Naive thymus-derived CD4-positive, alpha-beta T cell (primary cell): ENCODE measurements around the gene EFCAB14. TPM values are rescaled to one million over a fixed set of nuclear protein-coding genes. Genes with fewer than 3 reads are reported as not detected.
"Not testable (repeated sequence)": the region's sequence is repeated elsewhere in the genome, so short reads cannot be mapped to it uniquely, and the experiment has no call there.

Source experiments
- ATAC-seq: fragments of 150-1000 bp; cut with Tn5 transposase; 2 replicates; pipeline ENCODE4 v1.10.0; 2021; ENCODE audit warnings: mild to moderate bottlenecking, moderate library complexity
- CTCF ChIA-PET: fragments of 350-600 bp; sonication (Branson Sonifier 250); formaldehyde crosslinking; loops from one replicate; lab custom pipeline; 2021; ENCODE audit warnings: antibody characterized with exemption; lab: Charles Lee
- POLR2A ChIA-PET: fragments of 350-600 bp; sonication (Branson Sonifier 250); formaldehyde crosslinking; loops from one replicate; lab custom pipeline; 2021; ENCODE audit warnings: antibody characterized with exemption, inconsistent platforms; lab: Charles Lee
- DNase-seq, 9 donors: peaks; one replicate each; pipeline versions ENCODE4 v3.0.0 to v3.0.0-alpha.2; 2020 to 2022; ENCODE audit warnings: mixed read lengths in 1 of 9
- H3K27ac ChIP-seq: one replicate; pipeline ENCODE4 v1.7.0; 2013; ENCODE audit warnings: mild to moderate bottlenecking, low read depth, low read length, moderate library complexity
- H3K27me3 ChIP-seq, 2 donors: one replicate each; pipeline ENCODE4 v1.7.0; 2013; ENCODE audit warnings: low read length in 2 of 2, mild to moderate bottlenecking in 2 of 2, moderate library complexity in 2 of 2; ENCODE audit not compliant: control insufficient read depth in 2 of 2, insufficient read depth in 2 of 2
- H3K36me3 ChIP-seq, 3 experiments: 1 replicate in 2 of 3; 2 replicates in 1 of 3; pipeline ENCODE4 v1.7.0; 2013; ENCODE audit warnings: low read length in 3 of 3, mild to moderate bottlenecking in 3 of 3, moderate library complexity in 1 of 3; ENCODE audit not compliant: insufficient read depth in 3 of 3, control insufficient read depth in 2 of 3
- H3K4me1 ChIP-seq, 2 donors: one replicate each; pipeline ENCODE4 v1.7.0; 2013; ENCODE audit warnings: low read length in 2 of 2, mild to moderate bottlenecking in 2 of 2, moderate library complexity in 1 of 2; ENCODE audit not compliant: control insufficient read depth in 2 of 2, insufficient read depth in 2 of 2
- H3K4me3 ChIP-seq: 2 replicates; pipeline ENCODE4 v1.7.0; 2013; ENCODE audit warnings: mild to moderate bottlenecking, low read length
- H3K9me3 ChIP-seq, 3 experiments: 1 replicate in 2 of 3; 2 replicates in 1 of 3; pipeline ENCODE4 v1.7.0; 2013; ENCODE audit warnings: low read length in 3 of 3; ENCODE audit not compliant: control insufficient read depth in 2 of 3
- H3K27ac Mint-ChIP-seq, 9 donors: one replicate each; pipeline ENCODE4 v1.8.0; 2020 to 2022; ENCODE audit warnings: mixed read lengths in 9 of 9, mild to moderate bottlenecking in 8 of 9, moderate library complexity in 5 of 9, inconsistent platforms in 2 of 9
- H3K27me3 Mint-ChIP-seq, 5 donors: one replicate each; pipeline ENCODE4 v1.8.0; 2021 to 2022; ENCODE audit warnings: mixed read lengths in 5 of 5, mild to moderate bottlenecking in 1 of 5
- H3K36me3 Mint-ChIP-seq, 5 donors: one replicate each; pipeline ENCODE4 v1.8.0; 2020 to 2022; ENCODE audit warnings: mixed read lengths in 5 of 5, mild to moderate bottlenecking in 3 of 5, inconsistent platforms in 1 of 5
- H3K4me1 Mint-ChIP-seq, 7 donors: one replicate each; pipeline ENCODE4 v1.8.0; 2020 to 2022; ENCODE audit warnings: mixed read lengths in 7 of 7, mild to moderate bottlenecking in 3 of 7, inconsistent platforms in 1 of 7
- H3K4me3 Mint-ChIP-seq, 10 donors: one replicate each; pipeline ENCODE4 v1.8.0; 2020 to 2022; ENCODE audit warnings: mild to moderate bottlenecking in 10 of 10, mixed read lengths in 10 of 10, moderate library complexity in 6 of 10, inconsistent platforms in 2 of 10
- H3K9me3 Mint-ChIP-seq, 11 donors: one replicate each; pipeline ENCODE4 v1.8.0; 2020 to 2022; ENCODE audit warnings: mixed read lengths in 11 of 11, mild to moderate bottlenecking in 4 of 11, inconsistent platforms in 1 of 11, moderate library complexity in 1 of 11
- intact Hi-C, 2 donors: fragments of 100-400 bp; cut with micrococcal nuclease; formaldehyde crosslinking; loops; one replicate each; pipeline ENCODE4 v1.15.1; 2023
- polyA plus RNA-seq, 2 donors: library from polyadenylated mRNA; unstranded; fragments of 300-500 nt; fragmentation: Illumina TruSeq; gene quantifications; one replicate each; pipeline ENCODE4 v1.2.3, GENCODE V29; 2021
- total RNA-seq, 6 experiments: library from RNA in 5 of 6; stranded (reverse) in 5 of 6; gene quantifications; 1 replicate in 5 of 6; 2 replicates in 1 of 6; pipeline ENCODE4 v1.2.3 and lab custom pipeline; 2021 to 2026

The EFCAB14 gene
- total and polyA plus RNA-seq, 7 experiments from 2014 or later, result 64.5 to 130 (median 91.2) TPM

GRCh38 chr1:46757956-46758528 is 39.1 kb upstream of the EFCAB14 start:
- H3K9me3 Mint-ChIP-seq, result peaks cover 0 to 17% (median 0%) of the 10 kb centered on the region in 11 donors
- no peak overlapping the region for H3K27ac ChIP-seq
- peaks cover 0 to 3% (median 0%) of the 10 kb centered on the region in 5 donors for H3K36me3 Mint-ChIP-seq
- peaks cover 0 to 3% (median 0%) of the 10 kb centered on the region in 7 donors for H3K4me1 Mint-ChIP-seq
- ATAC-seq, result no peak
- peaks cover 38 to 66% (median 50%) of the 10 kb centered on the region in 5 donors for H3K27me3 Mint-ChIP-seq
- H3K27ac Mint-ChIP-seq, result no peak overlapping the region
- CTCF ChIA-PET, result no interaction called here
- intact Hi-C loops, result no loop called here
- H3K4me3 Mint-ChIP-seq, result no peak overlapping the region
- H3K36me3 ChIP-seq, result no peaks in the 10 kb centered on the region
- H3K9me3 ChIP-seq, result no peaks in the 10 kb centered on the region
- no peaks in the 10 kb centered on the region for H3K4me1 ChIP-seq
- POLR2A ChIA-PET, result no interaction called here
- no peak for DNase-seq
- no peak overlapping the region for H3K4me3 ChIP-seq
- H3K27me3 ChIP-seq, result no peaks in the 10 kb centered on the region

DNA sequence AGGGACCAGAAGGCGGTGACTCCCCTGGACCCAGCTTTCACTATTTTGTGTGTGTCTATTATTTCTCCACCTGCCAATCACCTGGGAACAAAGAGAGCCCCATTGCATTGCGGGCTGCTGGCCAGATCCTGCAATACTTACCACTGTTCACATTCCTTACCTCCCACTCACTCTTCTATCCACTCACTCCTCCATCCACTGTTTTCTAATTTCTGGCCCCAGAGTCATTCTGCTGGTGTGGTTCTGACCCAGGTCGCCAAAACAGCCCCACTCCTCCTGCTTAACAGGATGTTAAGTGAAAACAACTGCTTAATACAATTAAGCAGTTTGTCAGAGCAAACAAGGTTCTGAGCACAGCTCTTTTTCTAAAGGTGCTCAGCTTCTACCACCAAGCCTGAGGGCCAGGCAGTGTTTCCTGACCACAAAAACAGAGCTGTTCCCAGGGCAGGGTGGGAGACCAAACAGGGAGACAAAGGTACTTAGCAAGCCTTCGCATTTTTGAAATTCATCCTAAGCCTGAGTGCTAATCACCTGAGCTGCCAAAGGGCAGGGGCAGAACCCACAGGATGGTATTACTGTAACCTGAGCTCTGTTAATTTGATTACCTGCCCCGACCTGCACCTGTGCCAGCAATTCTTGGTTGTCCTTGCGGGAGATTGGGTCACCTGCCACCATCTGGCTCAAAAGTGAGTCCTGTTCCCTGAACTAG is 38.5 kb upstream of the EFCAB14 start:
- Mint-ChIP-seq H3K27ac (no peak overlapping the region), H3K27me3 (peaks cover 39 to 63% (median 51%) of the 10 kb centered on the region in 5 donors), H3K4me1 (peaks cover 0 to 3% (median 0%) of the 10 kb centered on the region in 7 donors), H3K36me3 (peaks cover 0 to 3% (median 0%) of the 10 kb centered on the region in 5 donors), H3K4me3 (no peak overlapping the region), H3K9me3 (peaks cover 0 to 12% (median 0%) of the 10 kb centered on the region in 11 donors)
- Histone ChIP-seq H3K9me3 (no peaks in the 10 kb centered on the region), H3K36me3 (no peaks in the 10 kb centered on the region), H3K27ac (no peak overlapping the region), H3K4me3 (no peak overlapping the region), H3K4me1 (no peaks in the 10 kb centered on the region), H3K27me3 (no peaks in the 10 kb centered on the region)
- DNase-seq, result no peak
- ChIA-PET CTCF (no interaction called here), POLR2A (no interaction called here)
- intact Hi-C loops, result no loop called here
- no peak for ATAC-seq

GRCh38 chr1:46755121-46755520 is 36.2 kb upstream of the EFCAB14 start:
- intact Hi-C loops, result no loop called here
- Mint-ChIP-seq H3K27ac (no peak overlapping the region), H3K4me1 (peaks cover 0 to 1% (median 0%) of the 10 kb centered on the region in 7 donors), H3K9me3 (no peaks in the 10 kb centered on the region), H3K27me3 (peaks cover 34 to 63% (median 50%) of the 10 kb centered on the region in 5 donors), H3K36me3 (no peaks in the 10 kb centered on the region), H3K4me3 (no peak overlapping the region)
- ATAC-seq (no peak), DNase-seq (no peak)
- CTCF ChIA-PET, result interaction anchor here (0.7 kb wide), 1 partner anchor 80 kb away, joined by 5 read pairs; no protein-coding TSS in a partner anchor
- no peaks in the 10 kb centered on the region for H3K36me3 ChIP-seq
- H3K9me3 ChIP-seq, result no peaks in the 10 kb centered on the region
- H3K27me3 ChIP-seq, result no peaks in the 10 kb centered on the region
- no peaks in the 10 kb centered on the region for H3K4me1 ChIP-seq
- POLR2A ChIA-PET, result no interaction called here
- no peak overlapping the region for H3K27ac ChIP-seq
- no peak overlapping the region for H3K4me3 ChIP-seq

GRCh38 chr1:46754707-46755106 is 35.8 kb upstream of the EFCAB14 start:
- DNase-seq, H3K4me1 Mint-ChIP-seq, POLR2A ChIA-PET, H3K4me3 ChIP-seq, H3K27ac Mint-ChIP-seq, H3K4me3 Mint-ChIP-seq, H3K9me3 Mint-ChIP-seq, H3K36me3 Mint-ChIP-seq, intact Hi-C loops, H3K27ac ChIP-seq, ATAC-seq, H3K36me3 ChIP-seq, H3K9me3 ChIP-seq, H3K27me3 ChIP-seq, H3K4me1 ChIP-seq: not testable (repeated sequence)
- H3K27me3 Mint-ChIP-seq, result peaks cover 37 to 66% (median 47%) of the 10 kb centered on the region in 5 donors
- CTCF ChIA-PET, result interaction anchor here (0.7 kb wide), 1 partner anchor 79 kb away, joined by 5 read pairs; no protein-coding TSS in a partner anchor

DNA sequence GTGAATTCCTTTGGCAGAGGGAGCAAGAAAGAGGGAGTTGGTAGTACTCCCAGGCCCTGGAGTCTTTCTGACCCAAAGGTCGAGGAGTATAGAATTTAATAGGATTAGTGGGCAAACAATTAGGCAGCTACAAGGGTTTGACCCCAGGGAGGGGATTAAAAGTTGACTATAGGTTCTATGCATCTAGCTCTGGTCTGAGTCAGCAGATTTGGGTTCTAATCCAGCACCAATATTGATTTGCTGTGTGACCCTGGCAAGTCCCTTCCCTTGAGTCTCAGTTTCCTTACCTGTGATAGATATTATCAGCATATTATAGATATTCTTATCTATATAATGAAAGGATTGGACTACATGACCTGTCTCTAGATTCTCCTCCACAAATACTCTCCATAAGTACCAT is 35.1 kb upstream of the EFCAB14 start:
- Mint-ChIP-seq H3K27ac (no peak overlapping the region), H3K36me3 (no peaks in the 10 kb centered on the region), H3K9me3 (no peaks in the 10 kb centered on the region), H3K27me3 (peaks cover 37 to 70% (median 51%) of the 10 kb centered on the region in 5 donors), H3K4me3 (no peak overlapping the region), H3K4me1 (peaks cover 0 to 1% (median 0%) of the 10 kb centered on the region in 7 donors)
- no peak for ATAC-seq
- Histone ChIP-seq H3K36me3 (no peaks in the 10 kb centered on the region), H3K4me3 (no peak overlapping the region), H3K27me3 (no peaks in the 10 kb centered on the region), H3K4me1 (no peaks in the 10 kb centered on the region), H3K27ac (no peak overlapping the region), H3K9me3 (no peaks in the 10 kb centered on the region)
- CTCF ChIA-PET, result no interaction called here
- intact Hi-C loops, result no loop called here
- DNase-seq, result no peak
- POLR2A ChIA-PET, result no interaction called here

DNA sequence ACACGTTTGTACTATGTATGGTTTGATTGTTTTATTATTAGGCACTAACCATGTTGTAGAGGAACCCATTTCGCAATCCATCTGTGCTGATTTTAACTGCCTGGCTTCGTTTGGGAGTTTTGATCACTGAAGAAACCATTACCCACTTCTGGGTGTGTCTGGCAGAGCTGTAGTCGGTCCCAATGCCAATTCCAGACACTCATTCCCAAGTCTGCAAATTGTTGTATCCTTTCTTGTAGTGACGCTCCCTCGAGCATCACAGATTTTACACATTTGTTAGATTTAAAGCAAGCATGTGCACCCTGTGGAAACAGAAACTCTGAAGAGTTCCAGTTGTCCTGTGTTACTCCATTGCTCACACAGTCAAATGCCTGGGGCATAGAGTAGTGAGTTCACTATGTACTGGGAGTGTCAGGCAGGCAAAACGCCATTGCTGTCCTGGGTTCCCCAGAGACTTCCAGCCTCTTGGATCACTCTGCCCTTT is 31.0 kb upstream of the EFCAB14 start:
- no peaks in the 10 kb centered on the region for H3K9me3 Mint-ChIP-seq
- H3K36me3 Mint-ChIP-seq, result no peaks in the 10 kb centered on the region
- Histone ChIP-seq H3K27ac (no peak overlapping the region), H3K4me3 (no peak overlapping the region), H3K9me3 (no peaks in the 10 kb centered on the region), H3K27me3 (peaks cover 0 to 5% of the 10 kb centered on the region in 2 donors), H3K36me3 (no peaks in the 10 kb centered on the region), H3K4me1 (no peaks in the 10 kb centered on the region)
- DNase-seq (no peak), ATAC-seq (no peak)
- POLR2A ChIA-PET, result no interaction called here
- no peak overlapping the region for H3K4me3 Mint-ChIP-seq
- H3K27me3 Mint-ChIP-seq, result peaks cover 28 to 65% (median 61%) of the 10 kb centered on the region in 5 donors
- CTCF ChIA-PET, result no interaction called here
- intact Hi-C loops, result no loop called here
- no peaks in the 10 kb centered on the region for H3K4me1 Mint-ChIP-seq
- no peak overlapping the region for H3K27ac Mint-ChIP-seq
